ENCODE data around the gene GID8.
A peak's percentile ranks its signal among the peaks of the same experiment; 100 is the strongest.

Gene GID8

DNA sequence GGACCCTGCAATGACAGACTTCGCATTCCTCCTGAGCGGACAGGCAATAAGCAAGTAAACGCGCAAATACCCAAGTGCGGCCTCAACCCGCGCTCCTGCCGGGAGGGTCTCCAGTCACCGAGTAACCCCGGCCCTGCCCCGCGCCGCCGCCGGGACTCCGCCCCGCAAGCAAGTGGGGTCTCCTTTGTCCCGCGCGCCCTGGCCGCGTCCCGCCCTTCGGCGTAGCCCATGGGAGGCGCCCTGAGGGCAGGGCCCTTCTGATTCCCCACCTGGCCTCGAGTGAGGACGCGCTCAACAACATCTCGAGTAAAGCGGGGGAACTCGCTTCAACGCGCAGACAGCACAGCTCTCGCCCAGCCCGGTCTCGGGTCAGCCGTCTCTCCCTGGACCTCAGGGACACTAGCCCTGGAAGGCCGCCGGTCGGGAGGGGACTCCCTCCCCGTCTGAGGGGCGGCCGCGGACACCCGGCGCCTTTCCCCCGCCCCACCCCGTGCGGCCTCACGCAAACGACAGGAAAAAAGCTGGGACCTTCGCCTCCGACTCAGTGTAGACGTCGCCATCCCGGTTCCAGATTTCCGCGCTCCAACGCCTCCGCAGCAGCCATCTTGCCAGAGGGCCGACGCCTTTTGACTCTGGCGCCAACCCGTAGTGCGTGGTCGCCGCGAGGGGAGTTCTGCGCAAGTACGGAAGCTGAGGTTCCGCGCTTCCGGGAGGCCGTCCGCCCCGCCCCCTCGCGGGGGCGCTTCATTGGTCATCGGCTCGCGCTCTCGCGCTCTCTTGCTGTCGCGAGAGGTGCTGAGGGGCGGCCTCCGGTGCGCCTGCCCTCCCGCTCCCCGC is 461 bp upstream of the GID8 start:
- Histone ChIP-seq H3K27me3 (no peaks in the 10 kb centered on the region), H3K27ac (peak overlapping the region; percentile 99), H4K20me1 (peaks cover 87% of the 10 kb centered on the region), H3K9ac (peak overlapping the region; percentile 99), H3K4me1 (peaks cover 66% of the 10 kb centered on the region), H3K4me2 (peak overlapping the region; percentile 88), H3K36me3 (peaks cover 64% of the 10 kb centered on the region), H3K9me3 (no peaks in the 10 kb centered on the region), H3K4me3 (peak overlapping the region; percentile 96)
- TF ChIP-seq Cebpa-rat (IDR thresholded peaks at IDR 0.05): no peak

DNA sequence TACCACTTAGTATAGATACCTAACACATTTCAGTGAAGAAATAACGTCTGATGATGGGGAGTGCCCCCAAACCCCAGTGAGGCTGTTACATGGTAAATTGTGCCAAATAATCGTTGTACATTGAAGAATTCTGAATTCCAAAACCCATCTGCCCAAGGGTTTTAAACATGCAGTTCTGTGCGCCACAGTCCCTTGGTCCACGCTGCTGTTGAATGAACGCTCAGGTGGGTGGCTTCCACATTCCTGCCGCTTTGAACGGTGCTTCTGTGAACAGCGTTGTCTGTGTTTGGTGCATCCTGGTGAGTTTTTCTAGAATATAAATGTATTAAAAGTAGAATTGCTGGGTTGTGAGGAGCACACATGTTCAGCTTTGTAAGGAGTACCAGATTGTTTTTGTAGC is 2.9 kb downstream of the GID8 start:
- H3K4me3 ChIP-seq: no peak overlapping the region
- TF ChIP-seq Cebpa-rat (IDR thresholded peaks at IDR 0.05): no peak
- H3K36me3 ChIP-seq: peaks cover 64% of the 10 kb centered on the region
- no peaks in the 10 kb centered on the region for H3K9me3 ChIP-seq
- no peak overlapping the region for H3K27ac ChIP-seq
- H3K4me1 ChIP-seq: peaks cover 32% of the 10 kb centered on the region
- no peaks in the 10 kb centered on the region for H3K27me3 ChIP-seq
- peaks cover 85% of the 10 kb centered on the region for H4K20me1 ChIP-seq
- peak overlapping the region; percentile 9; the same call in 1 of the 2 replicates for H3K9ac ChIP-seq
- no peak overlapping the region for H3K4me2 ChIP-seq

DNA sequence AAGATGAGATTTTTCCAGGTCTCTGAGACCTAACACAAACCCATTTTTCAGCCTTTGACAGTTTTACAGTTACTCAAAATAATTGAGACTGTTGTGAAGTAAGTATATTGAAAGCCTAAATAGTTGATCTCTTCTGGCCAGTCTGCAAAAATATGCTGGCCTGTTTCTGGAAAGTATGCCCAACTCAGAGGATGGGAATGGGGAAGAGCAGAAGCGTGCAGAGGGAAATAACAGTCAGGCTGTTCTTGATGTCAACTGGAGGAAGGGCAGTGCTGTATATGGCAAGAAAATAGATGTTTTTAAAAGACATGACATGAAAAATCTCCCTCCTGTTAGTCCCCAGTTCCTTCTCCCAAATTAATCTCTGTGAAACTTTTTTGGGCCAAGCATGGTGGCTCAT is 3.8 kb downstream of the GID8 start:
- Histone ChIP-seq H3K9me3 (no peaks in the 10 kb centered on the region), H4K20me1 (peaks cover 82% of the 10 kb centered on the region), H3K9ac (no peak overlapping the region), H3K27me3 (no peaks in the 10 kb centered on the region), H3K4me1 (peaks cover 23% of the 10 kb centered on the region), H3K36me3 (peaks cover 70% of the 10 kb centered on the region), H3K27ac (no peak overlapping the region), H3K4me2 (no peak overlapping the region), H3K4me3 (no peak overlapping the region)
- TF ChIP-seq Cebpa-rat (IDR thresholded peaks at IDR 0.05): no peak

DNA sequence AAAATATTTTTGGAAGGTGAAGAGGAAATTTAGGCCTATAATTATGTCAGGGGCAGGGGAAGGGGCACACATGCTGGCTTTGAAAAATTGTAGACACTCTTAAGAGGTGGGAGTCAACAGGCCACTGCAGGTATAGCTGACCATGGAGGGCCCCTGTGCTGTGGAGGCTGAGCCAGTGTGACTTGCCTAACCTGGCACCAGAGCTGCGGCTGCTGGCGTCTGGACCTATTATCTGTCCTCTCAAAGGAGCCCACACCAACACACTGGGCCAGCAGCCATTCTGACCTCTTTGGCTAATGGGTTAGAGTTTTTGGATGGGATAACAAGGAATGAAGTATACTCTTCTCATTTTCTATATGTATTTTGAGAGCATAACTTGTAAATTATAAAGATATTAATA is 4.5 kb downstream of the GID8 start:
- Histone ChIP-seq H3K27ac (no peak overlapping the region), H3K4me3 (no peak overlapping the region), H3K4me1 (peaks cover 23% of the 10 kb centered on the region), H3K27me3 (no peaks in the 10 kb centered on the region), H4K20me1 (peaks cover 80% of the 10 kb centered on the region), H3K4me2 (no peak overlapping the region), H3K36me3 (peaks cover 77% of the 10 kb centered on the region), H3K9me3 (no peaks in the 10 kb centered on the region), H3K9ac (no peak overlapping the region)
- TF ChIP-seq Cebpa-rat (IDR thresholded peaks at IDR 0.05): no peak

DNA sequence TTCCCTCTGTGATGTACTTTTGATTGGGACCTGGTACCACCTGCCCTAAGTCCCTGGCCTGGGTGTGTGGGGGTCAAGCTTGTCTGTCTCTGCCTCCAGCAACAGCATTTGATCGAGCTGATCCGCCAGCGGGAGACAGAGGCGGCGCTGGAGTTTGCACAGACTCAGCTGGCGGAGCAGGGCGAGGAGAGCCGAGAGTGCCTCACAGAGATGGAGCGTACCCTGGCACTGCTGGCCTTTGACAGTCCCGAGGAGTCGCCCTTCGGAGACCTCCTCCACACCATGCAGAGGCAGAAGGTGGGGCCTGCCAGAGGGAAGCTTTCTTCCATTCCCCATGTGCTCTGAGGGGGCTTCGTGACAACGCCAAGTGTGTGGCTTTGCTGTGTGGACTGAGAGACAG is 5.4 kb downstream of the GID8 start:
- Histone ChIP-seq H3K4me1 (peaks cover 23% of the 10 kb centered on the region), H3K4me3 (no peak overlapping the region), H3K4me2 (no peak overlapping the region), H4K20me1 (peaks cover 79% of the 10 kb centered on the region), H3K9ac (no peak overlapping the region), H3K27me3 (no peaks in the 10 kb centered on the region), H3K27ac (no peak overlapping the region), H3K9me3 (no peaks in the 10 kb centered on the region), H3K36me3 (peaks cover 86% of the 10 kb centered on the region)
- no peak for TF ChIP-seq Cebpa-rat (IDR thresholded peaks at IDR 0.05)

DNA sequence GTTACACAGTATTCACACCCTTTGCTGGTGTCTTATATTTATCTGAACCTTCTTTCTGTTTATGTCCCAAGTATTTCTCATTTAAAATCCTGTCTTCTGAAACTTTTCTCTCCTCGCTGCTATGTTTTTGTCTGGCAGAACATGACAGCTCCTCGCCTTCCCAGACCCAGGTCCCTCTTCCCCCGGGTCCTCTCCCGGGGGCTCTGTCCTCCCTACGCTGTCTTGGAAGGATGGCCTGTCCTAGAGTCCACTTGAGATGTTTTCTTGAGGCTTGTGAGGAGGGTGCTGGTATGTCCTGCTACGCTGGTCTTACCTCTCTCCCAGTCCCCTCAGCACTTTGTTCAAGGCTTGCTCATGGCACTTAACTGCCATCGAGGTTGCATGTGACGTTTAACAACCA is 6.2 kb downstream of the GID8 start:
- Histone ChIP-seq H3K4me1 (peaks cover 18% of the 10 kb centered on the region), H3K27me3 (no peaks in the 10 kb centered on the region), H3K9ac (no peak overlapping the region), H3K4me2 (no peak overlapping the region), H3K36me3 (peaks cover 94% of the 10 kb centered on the region), H3K9me3 (peaks cover 6% of the 10 kb centered on the region; the same call in 1 of the 2 replicates), H3K27ac (no peak overlapping the region), H4K20me1 (peaks cover 74% of the 10 kb centered on the region), H3K4me3 (no peak overlapping the region)
- TF ChIP-seq Cebpa-rat (IDR thresholded peaks at IDR 0.05): no peak

DNA sequence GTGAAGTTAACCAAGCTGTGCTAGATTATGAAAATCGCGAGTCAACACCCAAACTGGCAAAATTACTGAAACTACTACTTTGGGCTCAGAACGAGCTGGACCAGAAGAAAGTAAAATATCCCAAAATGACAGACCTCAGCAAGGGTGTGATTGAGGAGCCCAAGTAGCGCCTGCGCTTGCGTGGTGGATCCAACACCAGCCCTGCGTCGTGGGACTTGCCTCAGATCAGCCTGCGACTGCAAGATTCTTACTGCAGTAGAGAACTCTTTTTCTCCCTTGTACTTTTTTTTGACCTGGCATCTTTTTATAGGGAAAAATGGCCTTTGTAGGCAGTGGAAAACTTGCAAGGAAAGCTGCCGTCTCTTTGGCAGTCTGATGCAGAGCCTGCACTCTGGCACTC is 6.8 kb downstream of the GID8 start:
- Histone ChIP-seq H3K4me2 (no peak overlapping the region), H4K20me1 (peaks cover 72% of the 10 kb centered on the region), H3K9ac (no peak overlapping the region), H3K4me1 (peaks cover 14% of the 10 kb centered on the region), H3K27ac (no peak overlapping the region), H3K27me3 (no peaks in the 10 kb centered on the region), H3K4me3 (no peak overlapping the region), H3K9me3 (peaks cover 10% of the 10 kb centered on the region; the same call in 1 of the 2 replicates), H3K36me3 (peaks cover 96% of the 10 kb centered on the region)
- no peak for TF ChIP-seq Cebpa-rat (IDR thresholded peaks at IDR 0.05)

DNA sequence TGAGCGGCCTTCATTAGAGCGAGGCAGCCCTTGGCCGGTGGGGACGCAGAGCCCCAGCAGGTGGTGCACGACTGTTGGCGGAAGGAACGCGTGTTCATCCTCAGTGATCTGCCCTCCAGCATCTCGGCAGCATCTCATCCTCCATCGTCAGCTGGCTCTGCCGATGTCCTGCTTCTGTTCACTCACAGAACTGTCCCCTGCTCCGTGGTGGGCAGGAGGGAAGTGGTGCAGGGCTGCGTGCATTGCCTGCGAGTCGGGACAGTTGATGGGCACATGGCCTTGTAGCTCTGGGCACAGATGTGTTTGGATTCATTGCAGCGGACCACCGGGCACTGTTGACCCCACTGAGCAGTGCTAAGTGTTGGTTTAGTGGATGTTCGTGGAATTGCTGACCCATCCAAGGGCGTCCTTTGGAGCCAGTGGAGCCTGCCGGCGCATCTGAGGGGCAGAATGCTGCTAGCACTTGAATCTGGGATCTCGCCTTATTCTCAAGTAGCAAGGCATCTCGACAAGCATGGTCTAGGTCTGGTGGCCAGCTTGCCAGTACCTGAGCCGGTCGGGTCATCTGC is 7.9 kb downstream of the GID8 start:
- Histone ChIP-seq H3K27me3 (no peaks in the 10 kb centered on the region), H3K4me1 (peaks cover 17% of the 10 kb centered on the region), H3K36me3 (peaks cover 100% of the 10 kb centered on the region), H3K9ac (no peak overlapping the region), H3K9me3 (peaks cover 10% of the 10 kb centered on the region; the same call in 1 of the 2 replicates), H3K4me2 (no peak overlapping the region), H3K4me3 (no peak overlapping the region), H3K27ac (no peak overlapping the region), H4K20me1 (peaks cover 61% of the 10 kb centered on the region)
- no peak for TF ChIP-seq Cebpa-rat (IDR thresholded peaks at IDR 0.05)

DNA sequence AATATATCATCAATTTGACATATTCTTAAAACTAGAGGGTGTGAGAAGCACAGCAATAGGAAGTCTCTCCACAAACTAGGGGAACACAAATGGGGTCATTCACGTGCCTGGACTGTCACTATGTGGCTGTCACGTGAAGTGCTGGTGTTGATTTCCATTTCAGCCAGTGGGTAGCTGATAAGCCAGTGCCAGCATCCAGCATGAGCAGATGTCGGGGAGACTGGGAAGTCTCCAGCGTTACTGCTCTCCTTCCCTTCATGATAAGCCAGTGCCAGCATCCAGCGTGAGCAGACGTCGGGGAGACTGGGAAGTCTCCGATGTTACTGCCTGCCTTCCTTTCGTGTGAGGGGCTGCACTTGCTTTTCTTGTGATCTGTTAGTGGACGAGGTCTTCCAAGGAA is 9.0 kb downstream of the GID8 start:
- Histone ChIP-seq H3K9ac (no peak overlapping the region), H4K20me1 (peaks cover 50% of the 10 kb centered on the region)
- TF ChIP-seq Cebpa-rat (IDR thresholded peaks at IDR 0.05): no peak

More for the DNA sequence above, 9.0 kb downstream of the GID8 start:
- Histone ChIP-seq H3K9me3 (peaks cover 10% of the 10 kb centered on the region; the same call in 1 of the 2 replicates), H3K27ac (no peak overlapping the region), H3K4me3 (no peak overlapping the region), H3K27me3 (no peaks in the 10 kb centered on the region), H3K4me2 (no peak overlapping the region), H3K4me1 (peaks cover 24% of the 10 kb centered on the region), H3K36me3 (peaks cover 95% of the 10 kb centered on the region)

Measured in BLaER1 (cell line).